ENCODE results near the gene RASGRF1. TPM values are rescaled to one million over a fixed set of nuclear protein-coding genes. Genes with fewer than 3 reads are reported as not detected.

Gene RASGRF1
- total RNA-seq, 3 donors from 2014 or later: 0.22 to 0.35 TPM; not detected in 1

GRCh38 chr15:79122391-79122790 lies 31.8 kb upstream of the RASGRF1 start:
- Histone ChIP-seq H3K9me3 (no peaks in the 10 kb centered on the region), H3K36me3 (ENCODE audit: low read depth) (no peaks in the 10 kb centered on the region), H3K4me3 (no peak overlapping the region), H3K4me1 (ENCODE audit: low read depth) (no peaks in the 10 kb centered on the region)
- DNase-seq: no peak
- TF ChIP-seq CTCF (IDR thresholded peaks at IDR 0.05): no peak
- intact Hi-C loops (cut with DNase I, micrococcal nuclease): no loop called here
- ATAC-seq: no peak

GRCh38 chr15:79121571-79121970 lies 31.0 kb upstream of the RASGRF1 start:
- no peak for TF ChIP-seq CTCF (IDR thresholded peaks at IDR 0.05)
- H3K9me3 ChIP-seq: no peaks in the 10 kb centered on the region
- no peak for ATAC-seq
- no peaks in the 10 kb centered on the region for H3K4me1 ChIP-seq (ENCODE audit: low read depth)
- H3K4me3 ChIP-seq: no peak overlapping the region
- no peak for DNase-seq
- intact Hi-C loops (cut with DNase I, micrococcal nuclease): no loop called here
- no peaks in the 10 kb centered on the region for H3K36me3 ChIP-seq (ENCODE audit: low read depth)

- Histone ChIP-seq H3K9me3 (no peaks in the 10 kb centered on the region), H3K4me3 (no peak overlapping the region), H3K4me1 (ENCODE audit: low read depth) (no peaks in the 10 kb centered on the region), H3K36me3 (ENCODE audit: low read depth) (no peaks in the 10 kb centered on the region)
- ATAC-seq (no peak), DNase-seq (no peak)
- intact Hi-C loops (cut with DNase I, micrococcal nuclease): no loop called here
- no peak for TF ChIP-seq CTCF (IDR thresholded peaks at IDR 0.05)
Measured at GRCh38 chr15:79117442-79118204, 27.0 kb upstream of the RASGRF1 start.

- ATAC-seq: no peak
- Histone ChIP-seq H3K36me3 (ENCODE audit: low read depth) (no peaks in the 10 kb centered on the region), H3K9me3 (no peaks in the 10 kb centered on the region), H3K4me3 (no peak overlapping the region), H3K4me1 (ENCODE audit: low read depth) (no peaks in the 10 kb centered on the region)
- no peak for TF ChIP-seq CTCF (IDR thresholded peaks at IDR 0.05)
- intact Hi-C loops (cut with DNase I, micrococcal nuclease): no loop called here
- no peak for DNase-seq
Measured at GRCh38 chr15:79116771-79117170, 26.2 kb upstream of the RASGRF1 start.

- no peak for DNase-seq
- Histone ChIP-seq H3K4me1 (ENCODE audit: low read depth) (no peaks in the 10 kb centered on the region), H3K9me3 (no peaks in the 10 kb centered on the region), H3K4me3 (no peak overlapping the region), H3K36me3 (ENCODE audit: low read depth) (no peaks in the 10 kb centered on the region)
- intact Hi-C loops (cut with DNase I, micrococcal nuclease): no loop called here
- no peak for ATAC-seq
- TF ChIP-seq CTCF (IDR thresholded peaks at IDR 0.05): no peak
Measured at GRCh38 chr15:79115986-79116665, 25.5 kb upstream of the RASGRF1 start.
